ENCODE measurements around the gene TC2N.

The TC2N gene

GRCh38 chr14:91866061-91866460 lies 1.3 kb downstream of the TC2N start:
- Histone ChIP-seq H3K27me3 (replicated peaks; ENCODE audit: control insufficient read depth, insufficient read depth, low read length) (no peaks in the 10 kb centered on the region), H3K4me3 (ENCODE audit: low read length) (no peak overlapping the region), H3K36me3 (ENCODE audit: control insufficient read depth, insufficient read depth, low read length, severe bottlenecking) (peaks cover 44% of the 10 kb centered on the region), H3K9ac (ENCODE audit: low read length) (no peak overlapping the region), H3K9me3 (ENCODE audit: control insufficient read depth, low read length) (no peaks in the 10 kb centered on the region), H3K4me1 (ENCODE audit: control insufficient read depth, insufficient read depth, low read length) (no peaks in the 10 kb centered on the region)
- DNase-seq (ENCODE audit: low read depth) = no peak

DNA sequence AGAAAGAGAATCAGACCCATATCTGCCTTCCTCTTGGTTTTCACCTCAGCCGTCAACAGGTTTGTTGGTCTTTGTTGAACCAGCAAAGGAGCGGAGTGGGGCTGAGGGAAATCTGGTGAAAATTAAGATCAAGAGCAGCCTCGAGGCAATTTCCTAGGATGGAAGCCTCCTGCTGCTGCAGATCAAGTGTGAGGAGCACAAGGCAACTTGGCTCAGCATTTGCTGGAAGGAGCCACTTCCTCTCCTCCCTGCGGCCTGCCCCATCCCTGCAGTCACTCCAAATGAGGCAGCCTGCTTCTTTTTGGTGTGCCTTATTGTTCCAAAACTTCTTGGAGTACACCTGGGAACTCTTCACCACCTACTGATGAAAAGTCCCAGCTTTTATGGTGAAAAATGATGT lies 4.9 kb downstream of the TC2N start:
- Histone ChIP-seq H3K9me3 (ENCODE audit: control insufficient read depth, low read length) (no peaks in the 10 kb centered on the region), H3K9ac (ENCODE audit: low read length) (no peak overlapping the region), H3K4me3 (ENCODE audit: low read length) (no peak overlapping the region), H3K4me1 (ENCODE audit: control insufficient read depth, insufficient read depth, low read length) (peaks cover 13% of the 10 kb centered on the region), H3K36me3 (ENCODE audit: control insufficient read depth, insufficient read depth, low read length, severe bottlenecking) (peaks cover 9% of the 10 kb centered on the region), H3K27me3 (replicated peaks; ENCODE audit: control insufficient read depth, insufficient read depth, low read length) (no peaks in the 10 kb centered on the region)
- DNase-seq (ENCODE audit: low read depth) = no peak

GRCh38 chr14:91861091-91861490 lies 6.2 kb downstream of the TC2N start:
- no peaks in the 10 kb centered on the region for H3K36me3 ChIP-seq (ENCODE audit: control insufficient read depth, insufficient read depth, low read length, severe bottlenecking)
- H3K4me3 ChIP-seq (ENCODE audit: low read length) = no peak overlapping the region
- H3K27me3 ChIP-seq (replicated peaks; ENCODE audit: control insufficient read depth, insufficient read depth, low read length) = no peaks in the 10 kb centered on the region
- H3K4me1 ChIP-seq (ENCODE audit: control insufficient read depth, insufficient read depth, low read length) = peaks cover 13% of the 10 kb centered on the region
- no peak for DNase-seq (ENCODE audit: low read depth)
- H3K9me3 ChIP-seq (ENCODE audit: control insufficient read depth, low read length) = no peaks in the 10 kb centered on the region
- H3K9ac ChIP-seq (ENCODE audit: low read length) = no peak overlapping the region

DNA sequence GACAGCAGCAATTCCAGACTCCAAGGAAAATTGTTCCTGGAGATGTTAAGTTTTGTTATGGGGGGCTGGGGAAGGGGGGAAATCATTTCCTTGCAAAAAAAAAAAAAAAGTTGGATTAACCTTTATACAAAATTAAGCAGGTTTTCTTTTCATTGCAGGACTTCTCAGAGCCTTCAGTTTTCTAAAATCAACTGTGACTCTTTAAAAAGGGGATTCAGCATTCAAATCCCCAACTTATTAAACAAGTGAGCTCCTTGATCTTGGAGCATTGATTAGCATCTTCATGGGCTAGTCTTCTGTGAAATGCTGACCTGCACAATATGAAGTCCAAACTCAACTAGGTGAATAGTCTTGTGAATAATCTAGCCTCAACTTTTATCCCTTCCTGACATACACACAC lies 7.1 kb downstream of the TC2N start:
- Histone ChIP-seq H3K36me3 (ENCODE audit: control insufficient read depth, insufficient read depth, low read length, severe bottlenecking) (no peaks in the 10 kb centered on the region), H3K27me3 (replicated peaks; ENCODE audit: control insufficient read depth, insufficient read depth, low read length) (no peaks in the 10 kb centered on the region), H3K9ac (ENCODE audit: low read length) (no peak overlapping the region), H3K9me3 (ENCODE audit: control insufficient read depth, low read length) (no peaks in the 10 kb centered on the region), H3K4me1 (ENCODE audit: control insufficient read depth, insufficient read depth, low read length) (peaks cover 17% of the 10 kb centered on the region), H3K4me3 (ENCODE audit: low read length) (no peak overlapping the region)
- no peak for DNase-seq (ENCODE audit: low read depth)

- Histone ChIP-seq H3K9ac (ENCODE audit: low read length) (no peak overlapping the region), H3K4me1 (ENCODE audit: control insufficient read depth, insufficient read depth, low read length) (peaks cover 30% of the 10 kb centered on the region), H3K36me3 (ENCODE audit: control insufficient read depth, insufficient read depth, low read length, severe bottlenecking) (no peaks in the 10 kb centered on the region), H3K27me3 (replicated peaks; ENCODE audit: control insufficient read depth, insufficient read depth, low read length) (no peaks in the 10 kb centered on the region), H3K4me3 (ENCODE audit: low read length) (no peak overlapping the region), H3K9me3 (ENCODE audit: control insufficient read depth, low read length) (no peaks in the 10 kb centered on the region)
- peak; percentile 68 for DNase-seq (ENCODE audit: low read depth)
Observed at GRCh38 chr14:91858536-91859275, 8.6 kb downstream of the TC2N start.

- H3K4me3 ChIP-seq (ENCODE audit: low read length) = no peak overlapping the region
- H3K36me3 ChIP-seq (ENCODE audit: control insufficient read depth, insufficient read depth, low read length, severe bottlenecking) = no peaks in the 10 kb centered on the region
- H3K9me3 ChIP-seq (ENCODE audit: control insufficient read depth, low read length) = no peaks in the 10 kb centered on the region
- no peak for DNase-seq (ENCODE audit: low read depth)
- H3K9ac ChIP-seq (ENCODE audit: low read length) = no peak overlapping the region
- H3K27me3 ChIP-seq (replicated peaks; ENCODE audit: control insufficient read depth, insufficient read depth, low read length) = no peaks in the 10 kb centered on the region
- peaks cover 38% of the 10 kb centered on the region for H3K4me1 ChIP-seq (ENCODE audit: control insufficient read depth, insufficient read depth, low read length)
Observed at GRCh38 chr14:91857614-91858013, 9.7 kb downstream of the TC2N start.

DNA sequence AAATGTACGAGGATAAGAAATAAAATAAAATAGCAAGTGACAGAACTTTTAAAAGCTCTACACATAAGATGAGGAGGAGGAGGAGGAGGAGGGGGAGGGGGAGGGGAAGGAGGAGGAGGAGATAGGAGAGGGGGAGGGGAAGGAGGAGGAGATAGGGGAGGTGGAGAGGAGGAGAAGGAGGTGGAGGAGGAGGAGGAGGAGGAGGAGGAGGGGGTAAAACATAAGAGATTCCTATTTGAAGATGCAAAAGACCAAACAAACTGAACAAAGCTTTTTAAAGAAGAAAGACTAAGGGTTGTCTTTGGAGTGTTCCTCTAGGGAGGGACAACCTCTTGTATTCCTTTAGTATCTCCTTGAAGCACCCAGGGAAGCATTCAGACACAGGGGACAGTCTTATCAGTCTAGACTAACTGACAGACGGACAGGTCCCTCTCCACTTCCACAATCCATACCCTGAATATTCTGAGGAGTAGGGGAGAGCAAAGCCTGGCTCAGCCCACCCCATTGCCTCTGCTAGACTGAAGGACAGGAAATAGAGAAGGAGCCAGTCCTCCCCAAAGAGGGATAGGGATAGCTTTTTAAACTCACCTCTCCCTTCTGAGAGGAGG lies 12.9 kb downstream of the TC2N start:
- Histone ChIP-seq H3K9me3 (ENCODE audit: control insufficient read depth, low read length) (no peaks in the 10 kb centered on the region), H3K36me3 (ENCODE audit: control insufficient read depth, insufficient read depth, low read length, severe bottlenecking) (no peaks in the 10 kb centered on the region), H3K27me3 (replicated peaks; ENCODE audit: control insufficient read depth, insufficient read depth, low read length) (no peaks in the 10 kb centered on the region), H3K9ac (ENCODE audit: low read length) (peak overlapping the region; percentile 14), H3K4me1 (ENCODE audit: control insufficient read depth, insufficient read depth, low read length) (peaks cover 38% of the 10 kb centered on the region), H3K4me3 (ENCODE audit: low read length) (no peak overlapping the region)
- no peak for DNase-seq (ENCODE audit: low read depth)

GRCh38 chr14:91851563-91851962 lies 15.8 kb downstream of the TC2N start:
- H3K36me3 ChIP-seq (ENCODE audit: control insufficient read depth, insufficient read depth, low read length, severe bottlenecking) = no peaks in the 10 kb centered on the region
- H3K27me3 ChIP-seq (replicated peaks; ENCODE audit: control insufficient read depth, insufficient read depth, low read length) = no peaks in the 10 kb centered on the region
- H3K9me3 ChIP-seq (ENCODE audit: control insufficient read depth, low read length) = no peaks in the 10 kb centered on the region
- no peak overlapping the region for H3K4me3 ChIP-seq (ENCODE audit: low read length)
- DNase-seq (ENCODE audit: low read depth) = no peak
- peaks cover 25% of the 10 kb centered on the region for H3K4me1 ChIP-seq (ENCODE audit: control insufficient read depth, insufficient read depth, low read length)
- no peak overlapping the region for H3K9ac ChIP-seq (ENCODE audit: low read length)

- no peak overlapping the region for H3K9ac ChIP-seq (ENCODE audit: low read length)
- peaks cover 9% of the 10 kb centered on the region for H3K4me1 ChIP-seq (ENCODE audit: control insufficient read depth, insufficient read depth, low read length)
- H3K9me3 ChIP-seq (ENCODE audit: control insufficient read depth, low read length) = no peaks in the 10 kb centered on the region
- no peaks in the 10 kb centered on the region for H3K27me3 ChIP-seq (replicated peaks; ENCODE audit: control insufficient read depth, insufficient read depth, low read length)
- DNase-seq (ENCODE audit: low read depth) = no peak
- H3K4me3 ChIP-seq (ENCODE audit: low read length) = no peak overlapping the region
- H3K36me3 ChIP-seq (ENCODE audit: control insufficient read depth, insufficient read depth, low read length, severe bottlenecking) = no peaks in the 10 kb centered on the region
Observed at GRCh38 chr14:91848504-91849001, 18.8 kb downstream of the TC2N start.

DNA sequence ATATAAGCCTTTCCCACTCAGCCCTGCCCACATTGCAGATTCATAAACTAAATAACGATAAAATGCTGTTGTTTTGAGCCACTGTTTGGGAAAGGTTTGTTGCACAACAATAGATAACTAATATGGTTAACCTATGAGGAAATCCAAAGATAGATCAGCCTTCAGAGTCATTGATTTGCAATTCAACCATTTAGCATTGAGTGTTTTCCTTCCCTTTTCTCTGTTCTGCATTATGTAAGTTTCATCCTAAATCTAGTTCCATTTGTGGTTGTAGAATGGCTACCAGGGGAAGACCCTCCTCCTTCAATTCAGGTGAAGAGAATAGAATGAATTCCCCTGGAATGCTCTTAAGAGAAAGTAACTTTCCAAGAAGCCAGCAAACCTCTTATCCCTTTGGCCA lies 19.6 kb downstream of the TC2N start:
- Histone ChIP-seq H3K4me3 (ENCODE audit: low read length) (no peak overlapping the region), H3K4me1 (ENCODE audit: control insufficient read depth, insufficient read depth, low read length) (peaks cover 6% of the 10 kb centered on the region), H3K9ac (ENCODE audit: low read length) (no peak overlapping the region), H3K27me3 (replicated peaks; ENCODE audit: control insufficient read depth, insufficient read depth, low read length) (no peaks in the 10 kb centered on the region), H3K9me3 (ENCODE audit: control insufficient read depth, low read length) (no peaks in the 10 kb centered on the region), H3K36me3 (ENCODE audit: control insufficient read depth, insufficient read depth, low read length, severe bottlenecking) (no peaks in the 10 kb centered on the region)
- no peak for DNase-seq (ENCODE audit: low read depth)

GRCh38 chr14:91845652-91846051 lies 21.7 kb downstream of the TC2N start:
- Histone ChIP-seq H3K4me3 (ENCODE audit: low read length) (no peak overlapping the region), H3K27me3 (replicated peaks; ENCODE audit: control insufficient read depth, insufficient read depth, low read length) (no peaks in the 10 kb centered on the region)
- DNase-seq (ENCODE audit: low read depth) = no peak

More at GRCh38 chr14:91845652-91846051, 21.7 kb downstream of the TC2N start:
- H3K4me1 ChIP-seq (ENCODE audit: control insufficient read depth, insufficient read depth, low read length) = peaks cover 14% of the 10 kb centered on the region
- H3K9ac ChIP-seq (ENCODE audit: low read length) = no peak overlapping the region
- no peaks in the 10 kb centered on the region for H3K36me3 ChIP-seq (ENCODE audit: control insufficient read depth, insufficient read depth, low read length, severe bottlenecking)
- no peaks in the 10 kb centered on the region for H3K9me3 ChIP-seq (ENCODE audit: control insufficient read depth, low read length)

Data from adipocyte (in vitro differentiated cells).